Fibroblast of upper back skin (primary cell): ENCODE data around the gene IFIT1B.
"Not testable (repeated sequence)": the region's sequence is repeated elsewhere in the genome, so short reads cannot be mapped to it uniquely, and the experiment has no call there.

Experiments
- DNase-seq: peaks from one replicate; pipeline ENCODE4 v3.0.0-alpha.2; 2013

Gene IFIT1B

GRCh38 chr10:89384474-89385340, 6.9 kb downstream of the IFIT1B start:
- DNase-seq = peak; percentile 62

- DNase-seq = no peak
Measured at GRCh38 chr10:89388806-89389205, 10.9 kb downstream of the IFIT1B start.

GRCh38 chr10:89389254-89389653, 11.4 kb downstream of the IFIT1B start:
- peak; percentile 50 for DNase-seq

GRCh38 chr10:89390476-89391225, 12.8 kb downstream of the IFIT1B start:
- DNase-seq = no peak

- not testable (repeated sequence) for DNase-seq
Measured at GRCh38 chr10:89391226-89391576, 13.3 kb downstream of the IFIT1B start.

GRCh38 chr10:89391907-89392756, 14.3 kb downstream of the IFIT1B start, which contains the start of gene IFIT1:
Gene IFIT1 (plus strand): TSS chr10:89392623. CDS start chr10:89392713, 90 bp downstream.
- DNase-seq = peak; percentile 88

GRCh38 chr10:89392974-89393373, 15.1 kb downstream of the IFIT1B start:
- peak; percentile 88 for DNase-seq

- DNase-seq = no peak
Measured at GRCh38 chr10:89393898-89394297, 16.0 kb downstream of the IFIT1B start.

GRCh38 chr10:89395141-89395540, 17.3 kb downstream of the IFIT1B start:
- no peak for DNase-seq

- DNase-seq = peak; percentile 79
Measured at GRCh38 chr10:89398003-89398749, 20.3 kb downstream of the IFIT1B start.

GRCh38 chr10:89399956-89400355, 22.1 kb downstream of the IFIT1B start:
- DNase-seq = no peak

GRCh38 chr10:89403043-89403442, 25.2 kb downstream of the IFIT1B start:
- no peak for DNase-seq

GRCh38 chr10:89404104-89405047, 26.5 kb downstream of the IFIT1B start:
- no peak for DNase-seq

- DNase-seq = not testable (repeated sequence)
Measured at GRCh38 chr10:89406178-89406577, 28.3 kb downstream of the IFIT1B start.

- not testable (repeated sequence) for DNase-seq
Measured at GRCh38 chr10:89407792-89408191, 29.9 kb downstream of the IFIT1B start.

GRCh38 chr10:89409282-89409681, 31.4 kb downstream of the IFIT1B start:
- DNase-seq = not testable (repeated sequence)

GRCh38 chr10:89410551-89410950, 32.7 kb downstream of the IFIT1B start:
- DNase-seq = not testable (repeated sequence)

GRCh38 chr10:89411135-89411534, 33.3 kb downstream of the IFIT1B start:
- DNase-seq = not testable (repeated sequence)

GRCh38 chr10:89412276-89412675, 34.4 kb downstream of the IFIT1B start:
- not testable (repeated sequence) for DNase-seq

GRCh38 chr10:89413398-89413912, 35.6 kb downstream of the IFIT1B start:
- DNase-seq = no peak
